ENCODE measurements around the gene ADCYAP1R1.

GRCh38 chr7:31145339-31145738 is 93.2 kb downstream of the ADCYAP1R1 start:
- TF ChIP-seq CTCF (conservative IDR thresholded peaks at IDR 0.05; ENCODE audit: low read length) (no peak), EZH2phosphoT487 (IDR thresholded peaks at IDR 0.05; ENCODE audit: borderline replicate concordance) (no peak)
